Superior temporal gyrus (tissue), 1 donor: ENCODE data around the gene ZFR2.

Source experiments
- DNase-seq: peaks from one replicate; pipeline ENCODE4 v3.0.0-alpha.2; 2016; ENCODE audit errors: extremely low spot score

The ZFR2 gene

DNA sequence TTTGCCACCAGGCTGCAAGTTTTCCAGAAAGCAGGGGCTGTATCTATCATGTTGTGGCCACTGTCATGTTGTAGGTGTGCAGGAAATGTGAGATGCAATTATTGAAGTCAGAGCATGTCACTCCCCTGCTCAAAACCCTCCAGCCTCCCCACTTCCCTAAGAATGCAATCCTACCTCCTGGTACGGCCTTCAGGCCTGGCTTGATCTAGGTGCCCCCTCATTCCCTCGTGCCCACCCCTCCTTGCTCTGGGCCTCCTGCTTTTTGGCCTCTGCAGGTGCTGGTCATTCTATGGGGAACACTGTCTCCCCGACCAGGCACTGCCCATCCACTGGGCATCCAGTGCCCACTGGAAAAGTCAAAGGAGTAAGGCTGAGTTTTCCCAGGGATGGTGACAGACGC lies 54.2 kb downstream of the ZFR2 start:
- DNase-seq = no peak

DNA sequence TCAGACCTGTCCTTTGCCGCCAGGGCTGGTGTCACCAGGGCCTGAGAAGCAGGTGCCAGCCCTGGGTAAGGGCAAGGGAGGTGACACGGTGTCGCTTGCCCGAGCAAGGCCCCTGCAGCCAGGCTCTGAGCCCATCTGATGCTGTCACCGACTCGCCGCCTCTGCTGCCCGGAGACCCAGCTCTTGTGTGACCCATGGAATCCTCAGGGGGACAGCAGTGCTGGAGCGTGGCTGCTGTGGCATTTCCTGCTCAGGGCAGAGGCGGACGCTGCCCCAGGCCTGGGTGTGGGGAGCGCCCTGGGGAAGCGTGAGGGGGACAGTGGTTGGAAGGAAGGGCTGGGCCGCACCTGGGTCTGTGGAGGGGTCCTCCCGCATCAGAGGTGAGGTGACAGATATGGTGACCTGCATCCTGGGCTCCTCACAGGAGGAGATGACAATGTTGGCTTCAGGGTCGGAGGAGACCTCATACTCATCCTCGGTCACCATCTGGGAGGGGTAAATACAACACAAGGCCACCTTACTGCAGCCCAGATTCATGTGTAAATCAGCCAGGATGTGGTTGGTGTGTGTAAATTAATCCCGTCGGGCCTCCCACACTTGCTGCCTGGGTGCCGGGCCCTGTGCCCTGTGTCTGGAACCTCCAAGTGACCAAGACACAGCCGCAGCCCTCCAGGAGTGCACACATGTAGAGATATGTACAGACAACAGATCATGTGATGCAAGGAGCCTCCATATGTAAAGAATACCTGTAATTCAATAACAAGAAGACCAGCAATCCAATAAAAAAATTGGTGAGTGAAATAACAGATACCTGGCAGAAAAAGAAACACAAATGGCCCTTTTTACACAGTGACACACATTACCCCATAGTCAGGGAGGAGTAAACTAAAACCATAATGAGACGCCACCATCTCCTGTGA lies 55.1 kb downstream of the ZFR2 start:
- no peak for DNase-seq

DNA sequence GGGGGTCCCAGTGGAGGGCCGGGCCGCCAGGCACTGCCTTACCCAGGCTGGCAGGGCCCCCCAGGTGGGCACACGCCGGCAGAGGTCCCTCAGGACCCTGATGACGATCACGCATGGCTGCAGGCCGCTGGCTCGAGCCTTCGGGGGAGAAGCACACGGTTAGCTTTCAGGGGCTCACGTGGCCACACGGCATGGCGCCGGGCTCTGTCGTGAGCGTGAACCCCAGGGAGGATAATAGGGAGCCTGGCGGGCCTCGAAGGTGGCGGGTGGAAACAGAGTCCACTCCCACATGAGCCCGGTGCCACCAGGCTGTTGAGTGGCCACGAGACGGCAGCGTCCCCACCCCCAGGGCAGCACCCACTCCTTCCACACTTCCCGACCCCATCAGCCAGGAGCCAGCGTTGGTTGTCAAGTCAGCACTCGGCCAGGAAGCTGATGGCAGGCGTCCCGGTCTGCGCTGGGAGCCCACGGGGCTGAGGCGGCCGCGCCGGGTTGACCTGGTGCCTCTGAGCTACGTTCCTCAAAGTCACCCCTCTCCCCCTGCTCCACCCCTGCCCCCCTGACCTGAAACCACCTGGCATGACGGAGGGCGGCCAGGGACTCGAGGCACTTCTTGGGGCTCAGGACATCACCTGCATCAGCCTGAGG lies 58.0 kb downstream of the ZFR2 start:
- DNase-seq = no peak

DNA sequence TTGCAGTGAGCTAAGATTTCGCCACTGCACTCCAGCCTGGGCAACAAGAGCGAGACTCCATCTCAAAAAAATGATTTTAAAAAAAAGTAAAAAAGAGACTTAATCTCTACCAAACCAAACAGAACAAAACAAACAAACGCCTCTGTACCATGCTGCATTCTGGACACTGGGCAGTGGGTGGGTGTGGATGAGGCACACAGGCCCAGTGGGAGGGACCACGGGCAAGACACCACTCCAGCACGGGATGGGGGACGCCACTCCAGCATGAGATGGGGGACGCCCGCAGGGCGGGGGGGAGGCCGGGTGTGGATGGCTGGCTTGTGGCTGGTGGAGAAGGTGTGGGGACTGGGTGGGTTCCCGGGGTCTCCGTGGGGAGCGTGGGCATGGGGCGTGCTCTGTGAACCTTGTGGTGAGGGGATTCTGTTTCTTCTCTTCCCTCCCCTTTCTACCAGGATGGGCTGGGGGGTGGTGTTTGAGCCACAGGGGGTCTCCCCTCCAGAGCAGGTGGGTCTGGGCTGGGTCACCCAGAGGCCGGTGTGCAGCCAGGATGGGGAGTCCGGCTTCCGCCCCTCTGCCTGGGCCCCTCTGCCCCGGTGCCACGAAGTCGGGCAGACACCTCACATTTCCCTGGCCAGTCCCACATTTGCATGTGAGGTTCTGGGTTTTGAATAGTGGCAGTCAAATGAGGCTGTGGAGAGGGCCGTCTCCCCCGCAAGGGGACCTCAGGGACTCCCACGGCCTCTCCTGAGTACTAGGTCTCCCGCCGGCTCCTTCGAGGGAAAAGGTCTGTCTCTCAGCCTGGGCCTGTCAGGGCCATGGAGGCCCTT lies 58.7 kb downstream of the ZFR2 start:
- no peak for DNase-seq

- DNase-seq = no peak
These were observed 60.3 kb downstream of the ZFR2 start for GRCh38 chr19:3808420-3809143.

DNA sequence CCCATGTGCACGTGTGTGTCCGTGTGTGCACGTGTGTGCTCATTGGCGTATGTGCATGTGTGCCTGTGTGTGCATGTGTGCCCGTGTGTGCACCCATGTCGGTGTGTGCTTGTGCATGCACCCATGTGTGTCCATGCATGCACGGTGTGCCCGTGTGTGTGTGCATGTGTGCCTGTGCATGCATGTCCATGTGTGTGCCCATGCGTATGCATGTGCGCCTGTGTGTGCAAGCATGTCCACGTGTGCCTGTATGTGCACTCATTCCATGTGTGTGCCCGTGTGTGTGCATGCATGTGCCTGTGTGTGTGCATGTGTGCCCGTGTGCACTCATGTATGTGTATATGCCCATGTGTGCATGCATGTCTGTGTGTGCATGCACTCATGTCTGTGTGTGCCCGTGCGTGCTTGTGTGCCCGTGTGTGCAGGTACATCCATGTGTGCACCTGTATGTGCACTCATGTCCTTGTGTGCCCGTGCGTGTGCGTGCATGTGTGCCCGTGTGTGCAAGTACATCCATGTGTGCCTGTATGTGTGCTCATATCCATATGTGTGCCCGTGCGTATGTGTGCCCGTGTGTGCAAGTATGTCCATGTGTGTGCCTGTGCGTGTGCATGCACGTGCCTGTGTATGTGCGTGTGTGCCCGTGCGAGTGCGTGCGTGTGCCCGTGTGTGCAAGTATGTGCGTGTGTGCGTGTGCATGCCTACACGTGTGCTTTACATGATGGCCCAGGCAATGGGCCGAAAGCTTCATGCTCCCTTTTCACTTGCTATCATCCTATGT lies 61.1 kb downstream of the ZFR2 start:
- DNase-seq = no peak

- DNase-seq = no peak
These were observed 61.7 kb downstream of the ZFR2 start for GRCh38 chr19:3807131-3807480.

DNA sequence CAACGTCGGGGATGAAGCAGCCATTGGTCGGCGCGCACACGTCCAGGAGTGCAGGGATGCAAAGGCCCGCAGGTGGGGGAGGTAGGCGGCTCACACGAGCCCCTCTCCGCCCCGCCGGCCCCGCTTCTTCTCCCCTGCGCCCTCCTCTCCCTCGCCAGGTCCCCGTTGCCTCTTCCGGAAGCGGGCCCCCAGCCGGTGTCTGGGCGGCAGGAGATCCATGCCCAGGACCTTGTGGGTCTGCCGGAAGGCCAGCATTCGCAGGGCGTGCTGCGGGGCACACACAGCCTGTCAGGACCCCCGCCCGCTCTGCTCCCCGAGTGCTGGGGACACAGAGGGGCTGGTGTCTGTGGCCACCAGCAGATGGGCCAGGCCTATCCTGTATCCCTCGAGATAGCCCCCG lies 63.0 kb downstream of the ZFR2 start:
- DNase-seq = no peak

DNA sequence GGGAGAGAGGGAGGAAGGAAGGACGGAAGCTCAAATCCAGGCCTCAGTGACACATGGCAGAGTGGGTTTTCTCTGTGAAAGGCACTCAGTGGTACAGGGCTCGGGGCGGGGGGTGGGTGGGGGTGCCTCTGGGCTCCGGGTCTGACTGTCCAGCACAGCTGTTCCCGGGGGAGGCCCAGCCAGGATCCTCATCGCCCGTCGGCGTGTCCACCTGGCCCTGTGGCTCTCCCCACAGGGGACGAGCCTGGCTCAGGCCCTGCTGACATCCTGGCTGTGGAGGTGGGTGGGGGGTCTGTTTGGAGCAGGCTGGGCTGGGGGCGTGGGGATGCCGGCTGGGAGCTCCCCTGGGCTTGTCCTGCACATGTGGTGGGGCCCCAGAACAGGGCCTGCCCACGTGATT lies 64.4 kb downstream of the ZFR2 start:
- no peak for DNase-seq

DNA sequence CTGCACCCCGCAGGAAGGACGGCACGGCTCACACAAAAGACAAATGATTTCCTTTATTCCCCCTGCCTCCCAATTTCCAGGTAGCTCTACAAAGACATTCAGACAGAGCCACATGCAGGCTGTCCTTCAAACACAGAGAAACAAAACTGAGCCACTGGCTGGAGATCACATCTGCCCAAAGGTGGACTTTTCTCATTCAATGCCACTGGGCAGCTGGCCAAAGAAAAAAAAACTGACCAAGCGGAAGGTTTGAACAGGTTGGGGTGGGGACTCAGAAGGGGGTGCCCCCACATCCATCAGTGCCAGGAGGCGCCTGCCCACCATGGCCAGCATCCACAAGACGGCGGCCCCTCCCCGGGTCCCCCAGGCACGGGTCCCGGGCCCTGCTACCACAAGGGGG lies 64.9 kb downstream of the ZFR2 start:
- no peak for DNase-seq

GRCh38 chr19:3803114-3803888 lies 65.5 kb downstream of the ZFR2 start:
- no peak for DNase-seq

- DNase-seq = peak; percentile 29
These were observed 67.3 kb downstream of the ZFR2 start for GRCh38 chr19:3801412-3802096.

DNA sequence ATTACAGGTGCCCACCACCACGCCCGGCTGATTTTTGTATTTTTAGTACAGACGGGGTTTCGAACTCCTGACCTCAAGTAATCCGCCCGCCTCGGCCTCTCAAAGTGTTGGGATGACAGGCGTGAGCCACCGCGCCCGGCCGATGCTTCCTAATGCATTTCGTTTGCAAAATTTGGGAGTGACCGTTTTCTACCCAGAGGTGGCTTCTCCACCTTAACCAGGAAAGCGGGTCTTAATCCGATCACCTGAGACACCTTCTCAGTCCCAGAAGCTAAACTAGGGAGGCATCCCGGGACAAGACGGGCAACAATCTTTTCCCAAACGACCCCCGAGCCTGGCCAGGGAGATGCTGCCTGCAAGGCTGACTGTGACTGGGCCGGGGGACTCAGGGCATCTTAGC lies 67.8 kb downstream of the ZFR2 start:
- peak; percentile 10 for DNase-seq

GRCh38 chr19:3798137-3798536 lies 70.7 kb downstream of the ZFR2 start:
- DNase-seq = no peak

DNA sequence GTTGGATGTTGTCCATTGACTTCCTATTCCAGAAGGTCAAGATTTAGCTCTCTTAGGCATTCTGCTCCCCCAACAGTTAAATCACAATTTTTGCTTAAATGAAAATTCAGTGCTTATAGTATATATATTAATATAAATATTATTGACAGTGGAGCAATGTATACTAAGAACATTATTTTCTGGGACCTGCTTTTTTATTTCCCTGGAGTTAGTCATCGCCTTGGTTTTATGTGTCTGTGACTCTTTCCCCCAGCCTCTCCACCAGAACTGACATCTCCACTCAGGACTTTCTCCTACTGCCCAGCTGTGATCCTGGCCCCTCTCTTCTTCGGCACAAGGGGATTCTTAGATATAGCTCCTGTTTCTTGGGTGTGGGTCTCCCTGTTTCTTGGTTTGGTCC lies 72.5 kb downstream of the ZFR2 start:
- DNase-seq = no peak

DNA sequence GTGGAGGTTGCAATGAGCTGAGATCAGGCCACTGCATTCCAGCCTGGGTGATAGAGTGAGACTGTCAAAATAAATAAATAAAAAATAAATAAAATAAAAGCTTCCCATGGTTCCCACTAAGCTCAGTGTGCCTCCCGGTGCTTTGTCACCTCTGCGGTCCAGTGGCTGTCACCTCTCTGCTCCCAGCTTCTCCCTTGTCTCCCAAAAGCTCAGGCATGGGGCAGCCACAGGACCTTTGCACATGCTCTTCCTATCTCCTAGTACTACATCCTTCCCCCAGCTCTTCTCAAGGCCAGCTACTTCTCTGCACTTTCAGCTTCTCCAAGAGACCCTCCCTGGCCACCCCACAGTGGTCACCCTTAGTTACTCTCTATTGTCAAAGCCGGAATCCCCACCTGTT lies 75.0 kb downstream of the ZFR2 start:
- no peak for DNase-seq

- DNase-seq = no peak
These were observed 76.7 kb downstream of the ZFR2 start for GRCh38 chr19:3792114-3792513.

DNA sequence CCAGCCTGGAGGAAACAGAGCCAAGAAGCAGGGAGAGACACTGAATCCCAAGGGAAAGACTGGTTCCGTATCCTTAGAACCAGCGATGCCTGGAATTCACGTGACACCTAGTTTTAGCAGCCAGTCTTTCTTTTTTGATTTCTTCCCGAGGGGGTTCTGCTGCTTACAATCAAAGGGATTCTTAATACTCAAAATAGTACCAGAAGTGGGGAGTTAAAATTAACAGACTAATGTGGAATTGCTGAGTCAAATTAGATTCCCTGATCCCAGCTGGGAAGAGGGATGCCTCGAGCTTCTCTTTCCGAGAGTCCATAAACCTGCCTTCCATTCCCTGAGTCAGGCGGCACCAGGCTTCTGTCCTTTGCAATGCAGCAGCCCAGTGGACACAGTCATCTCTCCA lies 77.9 kb downstream of the ZFR2 start:
- no peak for DNase-seq

GRCh38 chr19:3790209-3790734 lies 78.6 kb downstream of the ZFR2 start:
- DNase-seq = no peak
